H9 (cell line): ENCODE data around the gene ARHGAP30. TPM values are rescaled to one million over a fixed set of nuclear protein-coding genes. Genes with fewer than 3 reads are reported as not detected.

Experiments
- DNase-seq: peaks from one replicate; pipeline ENCODE4 v3.0.0-alpha.2; 2017
- H2AFZ ChIP-seq: one replicate; pipeline ENCODE4 v1.6.1; 2013; ENCODE audit warnings: mild to moderate bottlenecking, low read length, control low read depth, moderate library complexity
- H2AK5ac ChIP-seq: 2 replicates; pipeline ENCODE4 v1.6.1; 2013; ENCODE audit warnings: low read length, control low read depth, mixed read lengths; ENCODE audit not compliant: insufficient read length
- H2BK120ac ChIP-seq: one replicate; pipeline ENCODE4 v1.6.1; 2013; ENCODE audit warnings: low read depth, mild to moderate bottlenecking, low read length, control low read depth, inconsistent platforms; ENCODE audit not compliant: poor library complexity, severe bottlenecking
- H2BK12ac ChIP-seq: 2 replicates; pipeline ENCODE4 v1.6.1; 2013; ENCODE audit warnings: low read length, control low read depth, mixed read lengths, low read depth; ENCODE audit not compliant: insufficient read length
- H2BK15ac ChIP-seq: 2 replicates; pipeline ENCODE4 v1.6.1; 2013; ENCODE audit warnings: low read depth, low read length, control low read depth
- H2BK20ac ChIP-seq: one replicate; pipeline ENCODE4 v1.6.1; 2013; ENCODE audit warnings: low read depth, mild to moderate bottlenecking, low read length, control low read depth, inconsistent platforms; ENCODE audit not compliant: poor library complexity, severe bottlenecking
- H2BK5ac ChIP-seq: 2 replicates; pipeline ENCODE4 v1.6.1; 2013; ENCODE audit warnings: low read length, control low read depth, mixed read lengths; ENCODE audit not compliant: insufficient read length
- H3K14ac ChIP-seq: 2 replicates; pipeline ENCODE4 v1.6.1; 2013; ENCODE audit warnings: low read length, control low read depth; ENCODE audit not compliant: insufficient read depth
- H3K18ac ChIP-seq: 2 replicates; pipeline ENCODE4 v1.6.1; 2013; ENCODE audit warnings: low read depth, mild to moderate bottlenecking, mixed read lengths, low read length, control low read depth; ENCODE audit not compliant: insufficient read length
- H3K23ac ChIP-seq: 2 replicates; pipeline ENCODE4 v1.6.1; 2013; ENCODE audit warnings: low read length, control low read depth, mixed read lengths, low read depth; ENCODE audit not compliant: insufficient read length
- H3K23me2 ChIP-seq: 2 replicates; pipeline ENCODE4 v1.6.1; 2013; ENCODE audit warnings: low read depth, mild to moderate bottlenecking, mixed read lengths, low read length, control low read depth; ENCODE audit not compliant: insufficient read length, poor library complexity, severe bottlenecking
- H3K27ac ChIP-seq: 2 replicates; pipeline ENCODE4 v1.5.1; 2013; ENCODE audit warnings: low read length, control low read depth, mixed read lengths, low read depth; ENCODE audit not compliant: insufficient read length
- H3K27me3 ChIP-seq: 2 replicates; pipeline ENCODE4 v1.6.1; 2013; ENCODE audit warnings: low read length, control low read depth, inconsistent platforms; ENCODE audit not compliant: insufficient read depth
- H3K4ac ChIP-seq: 2 replicates; pipeline ENCODE4 v1.6.1; 2013; ENCODE audit warnings: low read depth, mild to moderate bottlenecking, control low read depth, inconsistent platforms, low read length, moderate library complexity
- H3K4me1 ChIP-seq: 2 replicates; pipeline ENCODE4 v1.6.1; 2013; ENCODE audit warnings: low read length, control low read depth, inconsistent platforms; ENCODE audit not compliant: insufficient read depth
- H3K4me2 ChIP-seq: 2 replicates; pipeline ENCODE4 v1.6.1; 2013; ENCODE audit warnings: low read length, control low read depth, mixed read lengths; ENCODE audit not compliant: insufficient read length, insufficient read depth
- H3K56ac ChIP-seq: 2 replicates; pipeline ENCODE4 v1.6.1; 2013; ENCODE audit warnings: low read depth, mild to moderate bottlenecking, mixed read lengths, low read length, control low read depth; ENCODE audit not compliant: insufficient read length
- H3K79me1 ChIP-seq: 2 replicates; pipeline ENCODE4 v1.6.1; 2013; ENCODE audit warnings: low read depth, mild to moderate bottlenecking, moderate library complexity, low read length, control low read depth, inconsistent platforms; ENCODE audit not compliant: insufficient read depth, poor library complexity, severe bottlenecking
- H3K79me2 ChIP-seq: 2 replicates; pipeline ENCODE4 v1.6.1; 2013; ENCODE audit warnings: low read length, control low read depth, inconsistent platforms; ENCODE audit not compliant: insufficient read depth
- H3K9ac ChIP-seq: 2 replicates; pipeline ENCODE4 v1.6.1; 2013; ENCODE audit warnings: low read length, control low read depth, mixed read lengths; ENCODE audit not compliant: insufficient read length; ENCODE audit errors: extremely low read depth
- H3K9me3 ChIP-seq: one replicate; pipeline ENCODE4 v1.6.1; 2013; ENCODE audit warnings: low read depth, low read length, inconsistent platforms; ENCODE audit not compliant: control insufficient read depth
- H3T11ph ChIP-seq: one replicate; pipeline ENCODE4 v1.6.1; 2013; ENCODE audit warnings: mild to moderate bottlenecking, low read length, control low read depth, inconsistent platforms
- H4K20me1 ChIP-seq: one replicate; pipeline ENCODE4 v1.6.1; 2013; ENCODE audit not compliant: control insufficient read depth, insufficient read length, insufficient read depth
- H4K5ac ChIP-seq: 2 replicates; pipeline ENCODE4 v1.6.1; 2013; ENCODE audit warnings: low read depth, mild to moderate bottlenecking, mixed read lengths, low read length, control low read depth; ENCODE audit not compliant: insufficient read length
- H4K8ac ChIP-seq: replicated peaks from 2 replicates; pipeline ENCODE4 v1.6.1; 2013; ENCODE audit warnings: low read length, control low read depth, mixed read lengths, low read depth; ENCODE audit not compliant: insufficient read length
- H4K91ac ChIP-seq: 2 replicates; pipeline ENCODE4 v1.6.1; 2013; ENCODE audit warnings: low read depth, mild to moderate bottlenecking, moderate library complexity, mixed read lengths, low read length, control low read depth; ENCODE audit not compliant: insufficient read length
- H3K27ac Mint-ChIP-seq, 3 experiments: 2 replicates in 2 of 3; 3 replicates in 1 of 3; pipeline ENCODE4 v1.8.0; 2020 to 2021; ENCODE audit warnings: mixed read lengths in 3 of 3, mild to moderate bottlenecking in 1 of 3, moderate library complexity in 1 of 3
- H3K27me3 Mint-ChIP-seq: 2 replicates; pipeline ENCODE4 v1.8.0; 2021; ENCODE audit warnings: low read depth, mild to moderate bottlenecking, moderate library complexity, mixed read lengths
- H3K36me3 Mint-ChIP-seq, 3 experiments: 2 replicates in 2 of 3; 3 replicates in 1 of 3; pipeline ENCODE4 v1.8.0; 2020 to 2021; ENCODE audit warnings: low read depth in 3 of 3, mixed read lengths in 3 of 3; ENCODE audit not compliant: insufficient read depth in 1 of 3
- H3K4me1 Mint-ChIP-seq, 2 experiments: 2 replicates each; pipeline ENCODE4 v1.8.0; 2020; ENCODE audit warnings: mixed read lengths in 2 of 2
- H3K4me3 Mint-ChIP-seq, 2 experiments: 2 replicates in 1 of 2; 3 replicates in 1 of 2; pipeline ENCODE4 v1.8.0; 2020 to 2021; ENCODE audit warnings: mild to moderate bottlenecking in 2 of 2, mixed read lengths in 2 of 2, moderate library complexity in 1 of 2
- H3K9me3 Mint-ChIP-seq, 2 experiments: 2 replicates in 1 of 2; 3 replicates in 1 of 2; pipeline ENCODE4 v1.8.0; 2020; ENCODE audit warnings: mild to moderate bottlenecking in 2 of 2, mixed read lengths in 2 of 2, moderate library complexity in 1 of 2
- CTCF ChIP-seq: fragments of 200-600 bp; sonication (generic); conservative IDR thresholded peaks from 3 replicates; pipeline ENCODE4 v1.8.0; 2021; ENCODE audit warnings: antibody characterized with exemption, mild to moderate bottlenecking
- WGBS: extraction: QIAGEN DNeasy Blood & Tissue Kit; methylation state at CpG from one replicate; pipeline ENCODE4 v1.1.7; 2013; ENCODE audit warnings: missing lambda C conversion rate, low lambda C conversion rate, mixed read lengths; ENCODE audit not compliant: insufficient read length; ENCODE audit errors: extremely low coverage; 5-methylcytosine and 5-hydroxymethylcytosine counted together
- total RNA-seq: library from RNA; stranded (reverse); gene quantifications from 2 replicates; pipeline ENCODE4 v1.2.1, GENCODE V29; 2021

ARHGAP30 gene
- total RNA-seq, 1 experiment from 2014 or later, result 0.13 TPM

- H4K5ac ChIP-seq, result no peak overlapping the region
- H2BK5ac ChIP-seq, result no peak overlapping the region
- no peaks in the 10 kb centered on the region for H3K4me1 ChIP-seq
- TF ChIP-seq CTCF, result no peak
- H3K4me2 ChIP-seq, result no peak overlapping the region
- no peak overlapping the region for H3K27ac Mint-ChIP-seq
- H3T11ph ChIP-seq, result no peak overlapping the region
- no peak overlapping the region for H3K23ac ChIP-seq
- no peaks in the 10 kb centered on the region for H3K79me2 ChIP-seq
- peaks cover 3 to 8% (median 8%) of the 10 kb centered on the region in 3 experiments; a peak in 5 of 7 replicates for H3K36me3 Mint-ChIP-seq
- H2AFZ ChIP-seq, result no peak overlapping the region
- H3K56ac ChIP-seq, result no peak overlapping the region
- no peak overlapping the region for H3K27ac ChIP-seq
- H3K9me3 Mint-ChIP-seq, result no peaks in the 10 kb centered on the region; a peak in 1 of 5 replicates
- H3K79me1 ChIP-seq, result no peaks in the 10 kb centered on the region
- no peaks in the 10 kb centered on the region for H4K20me1 ChIP-seq
- H3K4ac ChIP-seq, result no peak overlapping the region
- H2BK15ac ChIP-seq, result no peak overlapping the region
- no peak overlapping the region for H3K18ac ChIP-seq
- H3K4me1 Mint-ChIP-seq, result peaks cover 8 to 9% of the 10 kb centered on the region in 2 experiments
- no peak overlapping the region for H3K4me3 Mint-ChIP-seq
- no peaks in the 10 kb centered on the region for H3K9me3 ChIP-seq
- no CpG with 5 or more reads among the region's 6 CpGs for WGBS
- H3K27me3 Mint-ChIP-seq, result peaks cover 11% of the 10 kb centered on the region
- H3K14ac ChIP-seq, result no peak overlapping the region
- no peak overlapping the region for H4K91ac ChIP-seq
- no peak overlapping the region for H4K8ac ChIP-seq
- no peaks in the 10 kb centered on the region; the same call in 1 of the 2 replicates for H3K27me3 ChIP-seq
- no peak overlapping the region for H2BK12ac ChIP-seq
- DNase-seq, result no peak
- H2BK20ac ChIP-seq, result no peak overlapping the region
- no peak overlapping the region for H2AK5ac ChIP-seq
- H2BK120ac ChIP-seq, result no peak overlapping the region
- peaks cover 10% of the 10 kb centered on the region for H3K23me2 ChIP-seq
- H3K9ac ChIP-seq, result no peak overlapping the region
Measured at GRCh38 chr1:161095230-161095629, 25.5 kb upstream of the ARHGAP30 start.
